Stimulated activated CD8-positive, alpha-beta memory T cell treated with anti-CD3 and anti-CD28 coated beads, Interleukin-15, amount 100 ng/mL, for 1 hour (primary cell): ENCODE data around the gene SDHD.
"Not testable (repeated sequence)": the region's sequence is repeated elsewhere in the genome, so short reads cannot be mapped to it uniquely, and the experiment has no call there.

Experiments
- DNase-seq: peaks from one replicate; pipeline ENCODE4 v3.0.0-alpha.2; 2020; ENCODE audit warnings: low read depth

SDHD gene

DNA sequence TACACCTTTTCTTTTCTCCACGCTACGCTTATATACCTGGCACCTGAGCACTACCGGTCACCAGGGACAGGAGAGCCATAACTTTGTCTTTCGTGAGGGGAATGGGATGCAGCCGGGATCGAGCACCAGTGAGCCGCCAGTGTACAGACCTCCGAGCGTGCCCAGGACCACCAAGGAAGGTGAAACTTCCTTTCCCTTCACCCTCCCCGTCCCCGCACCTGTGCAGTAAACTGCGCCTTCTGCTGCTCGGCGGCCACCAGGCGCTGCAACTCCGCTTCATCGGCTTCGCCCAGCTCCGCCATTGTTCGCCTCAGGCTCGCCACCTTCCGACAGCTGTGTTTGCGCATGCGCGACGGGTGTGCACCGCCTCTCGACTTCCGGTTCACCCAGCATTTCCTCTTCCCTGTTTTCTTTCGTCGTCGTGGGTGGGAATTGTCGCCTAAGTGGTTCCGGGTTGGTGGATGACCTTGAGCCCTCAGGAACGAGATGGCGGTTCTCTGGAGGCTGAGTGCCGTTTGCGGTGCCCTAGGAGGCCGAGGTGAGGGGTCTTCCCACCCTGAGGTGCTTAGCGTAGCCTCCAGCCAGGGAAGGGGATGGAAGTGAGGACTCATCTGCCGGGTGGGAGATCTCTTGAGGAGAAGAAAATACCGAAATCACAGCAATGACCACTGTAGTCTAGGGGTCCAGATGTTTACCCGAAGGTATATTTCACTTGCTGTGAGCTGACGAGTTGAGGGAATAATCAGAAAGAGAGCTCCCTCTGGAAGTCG, at the start of gene SDHD, which contains the start of gene TIMM8B:
Gene SDHD, plus strand, starts transcription at position 452 of the 770 bp plus-strand sequence. Its CDS starts 35 bp downstream, at position 487.
Gene TIMM8B, minus strand, starts transcription at position 335 of the 770 bp plus-strand sequence. Its CDS starts 33 bp downstream, at position 302.
- DNase-seq: peak; percentile 90

DNA sequence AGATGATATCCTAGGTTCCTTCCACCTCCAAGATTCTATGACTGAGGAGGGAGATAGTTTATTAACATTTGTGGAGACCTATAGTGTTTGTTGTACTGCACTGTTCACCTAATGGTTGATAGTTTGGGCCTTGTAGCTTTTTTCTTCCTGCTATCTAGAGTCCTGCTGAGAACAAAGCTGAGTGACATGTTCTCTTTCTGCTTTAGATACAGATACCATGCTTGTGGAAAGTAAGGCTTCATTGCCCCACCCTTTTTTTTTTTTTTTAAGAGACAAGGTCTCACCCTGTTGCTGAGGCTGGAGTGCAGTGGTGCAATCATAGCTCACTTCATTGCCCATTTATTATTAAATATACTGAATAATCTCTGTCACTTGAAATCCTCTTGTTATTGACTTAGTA, 49.1 kb upstream of the SDHD start:
- DNase-seq: no peak

- no peak for DNase-seq
These were observed 44.3 kb upstream of the SDHD start for GRCh38 chr11:112042161-112042960.

DNA sequence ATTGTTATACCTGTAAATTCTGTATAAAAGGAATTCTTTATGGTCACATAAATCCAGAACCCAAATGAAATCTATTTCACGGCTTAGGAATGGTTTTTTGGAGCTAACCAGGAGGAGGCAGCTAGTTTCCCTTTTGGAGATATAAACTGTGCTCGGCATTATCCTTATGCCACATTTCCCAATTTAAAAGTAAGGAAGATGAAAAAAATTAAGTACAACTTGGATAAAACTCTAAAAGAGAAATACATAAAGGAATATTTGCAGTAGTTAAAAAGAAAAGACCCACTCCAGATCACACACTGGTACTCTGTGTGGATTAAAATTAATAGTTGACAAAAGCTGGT, 43.7 kb upstream of the SDHD start:
- no peak for DNase-seq

GRCh38 chr11:112044961-112045360, 41.7 kb upstream of the SDHD start:
- DNase-seq: no peak

DNA sequence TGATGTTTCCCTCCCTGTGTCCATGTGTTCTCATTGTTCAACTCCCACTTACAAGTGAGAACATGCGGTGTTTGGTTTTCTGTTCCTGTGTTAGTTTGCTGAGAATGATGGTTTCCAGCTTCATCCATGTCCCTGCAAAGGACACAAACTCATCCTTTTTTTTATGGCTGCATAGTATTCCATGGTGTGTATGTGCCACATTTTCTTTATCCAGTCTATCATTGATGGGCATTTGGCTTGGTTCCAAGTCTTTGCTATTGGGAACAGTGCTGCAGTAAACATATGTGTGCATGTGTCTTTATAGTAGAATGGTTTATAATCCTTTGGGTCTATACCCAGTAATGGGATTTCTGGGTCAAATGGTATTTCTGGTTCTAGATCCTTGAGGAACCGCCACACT, 40.0 kb upstream of the SDHD start:
- not testable (repeated sequence) for DNase-seq

DNA sequence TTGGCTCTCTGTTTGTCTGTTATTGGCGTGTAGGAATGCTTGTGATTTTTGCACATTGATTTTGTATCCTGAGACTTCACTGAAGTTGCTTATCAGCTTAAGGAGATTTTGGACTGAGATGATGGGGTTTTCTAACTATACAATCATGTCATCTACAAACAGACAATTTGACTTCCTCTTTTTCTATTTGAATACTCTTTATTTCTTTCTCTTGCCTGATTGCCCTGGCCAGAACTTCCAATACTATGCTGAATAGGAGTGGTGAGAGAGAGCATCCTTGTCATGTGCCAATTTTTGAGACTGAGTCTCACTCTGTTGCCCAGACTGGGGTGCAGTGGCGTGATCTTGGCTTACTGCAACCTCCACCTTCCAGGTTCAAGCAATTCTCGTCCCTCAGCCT, 38.4 kb upstream of the SDHD start:
- DNase-seq: not testable (repeated sequence)

DNA sequence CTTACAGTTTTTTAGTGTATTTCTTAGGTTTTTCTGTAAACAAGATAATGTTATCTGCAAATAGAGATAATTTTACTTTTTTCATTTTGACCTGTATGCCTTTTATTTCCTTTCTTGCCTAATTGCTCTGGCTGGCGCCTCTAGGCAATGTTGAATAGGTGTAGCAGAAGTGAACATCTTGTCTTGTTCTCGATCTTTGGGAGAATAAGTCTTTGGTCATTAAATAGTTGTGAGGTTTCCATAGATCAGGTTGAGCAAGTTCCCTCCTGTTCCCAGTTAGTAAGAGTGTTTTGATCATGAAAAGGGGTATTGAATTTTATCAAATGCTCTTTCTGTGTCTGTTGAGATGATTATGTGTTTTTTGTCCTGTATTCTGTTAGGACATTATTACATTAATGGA, 36.9 kb upstream of the SDHD start:
- DNase-seq: no peak

GRCh38 chr11:112050721-112051120, 36.0 kb upstream of the SDHD start:
- DNase-seq: no peak

- DNase-seq: no peak
These were observed 34.9 kb upstream of the SDHD start for GRCh38 chr11:112051768-112052167.

- DNase-seq: no peak
These were observed 29.5 kb upstream of the SDHD start for GRCh38 chr11:112057170-112057569.

DNA sequence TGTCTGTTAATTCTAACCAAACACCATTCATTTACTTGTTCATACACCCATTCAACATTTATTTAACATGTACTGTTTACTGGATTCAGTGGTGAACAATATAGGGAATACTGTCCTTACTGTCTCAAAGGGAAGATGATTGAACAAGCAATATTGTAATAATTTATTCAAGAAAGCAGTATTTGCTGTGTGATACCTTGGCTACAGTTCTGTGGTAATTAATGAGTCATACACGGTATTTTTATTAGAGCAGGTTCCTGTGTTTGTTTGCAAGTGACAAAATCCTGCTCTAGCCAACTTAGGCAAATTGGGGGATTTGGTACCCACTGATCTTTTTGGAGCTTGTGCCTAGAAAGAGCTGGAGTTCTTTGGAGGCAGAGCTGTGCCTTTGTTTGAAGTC, 28.6 kb upstream of the SDHD start:
- no peak for DNase-seq

DNA sequence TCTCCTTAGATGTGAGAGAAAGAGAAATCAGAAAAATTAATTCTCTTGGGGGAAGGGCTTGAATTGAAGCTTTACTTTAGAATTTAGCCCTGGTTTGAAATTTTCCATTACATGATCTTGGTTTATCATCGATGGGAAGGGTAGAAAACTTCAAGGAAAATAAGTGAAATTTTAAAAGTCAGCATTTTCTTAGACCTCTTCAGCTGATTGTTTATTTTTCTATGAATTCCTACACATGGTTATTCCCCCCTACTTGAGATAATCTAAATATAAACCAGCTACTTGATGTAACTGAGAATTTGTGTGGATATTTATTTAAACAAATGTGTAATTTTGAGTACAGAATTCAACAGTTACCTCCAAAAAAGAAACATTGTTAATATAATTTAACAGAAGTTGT, 23.8 kb upstream of the SDHD start:
- no peak for DNase-seq

DNA sequence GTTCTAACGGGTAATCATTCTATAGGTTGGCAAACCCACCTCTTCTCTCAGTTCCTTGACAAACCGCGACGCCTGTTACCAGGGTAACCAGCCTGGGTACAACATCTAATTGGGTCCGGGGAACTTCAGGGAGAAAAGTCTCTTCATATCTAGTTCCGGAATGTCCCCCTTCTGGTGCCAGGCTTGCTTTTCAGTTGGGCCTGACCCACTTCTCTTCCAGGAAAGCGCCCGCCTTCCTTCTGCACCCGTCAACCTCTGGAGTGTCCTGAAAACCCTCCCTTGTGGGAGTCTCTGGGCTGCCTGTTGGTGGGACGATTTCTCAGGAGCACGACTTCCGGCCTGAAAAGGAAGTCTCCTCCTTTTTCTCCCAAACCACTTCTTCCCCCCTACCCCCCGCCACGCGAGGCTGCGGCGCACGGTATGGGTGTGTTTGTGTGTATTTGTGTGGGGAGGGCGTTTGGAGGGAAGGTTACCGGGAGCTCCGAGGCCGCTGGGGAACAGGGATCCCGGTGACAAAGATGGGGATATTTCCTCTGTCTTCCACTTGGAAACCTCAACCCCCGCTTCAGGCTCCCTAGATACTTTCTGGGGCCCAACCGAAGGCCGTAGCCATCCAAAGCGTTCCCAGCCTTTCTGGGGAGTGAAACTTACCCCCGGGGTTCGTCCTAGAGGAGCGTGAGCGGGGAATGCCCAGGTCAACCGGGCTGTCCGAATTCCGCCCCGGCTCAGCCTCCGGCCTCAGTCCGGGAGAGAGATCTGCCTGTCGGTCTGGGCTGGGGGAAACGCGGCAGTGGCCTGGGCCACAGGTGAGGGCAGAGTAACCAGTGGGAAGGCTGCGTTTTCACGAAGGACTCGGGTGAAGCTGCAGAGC, 12.5 kb upstream of the SDHD start, which contains the start of the genes NKAPD1 and PIH1D2:
Gene NKAPD1, plus strand, starts transcription at position 359 of the 871 bp plus-strand sequence. CDS start 1,276 bp downstream, outside the sequence.
Gene PIH1D2, minus strand, starts transcription at position 77 of the 871 bp plus-strand sequence. CDS start 843 bp downstream, outside the sequence.
- DNase-seq: peak; percentile 70

GRCh38 chr11:112082729-112083128, 3.9 kb upstream of the SDHD start:
- no peak for DNase-seq

- DNase-seq: no peak
These were observed 751 bp upstream of the SDHD start for GRCh38 chr11:112085822-112086421.

GRCh38 chr11:112087212-112087611, 539 bp downstream of the SDHD start:
- DNase-seq: no peak

DNA sequence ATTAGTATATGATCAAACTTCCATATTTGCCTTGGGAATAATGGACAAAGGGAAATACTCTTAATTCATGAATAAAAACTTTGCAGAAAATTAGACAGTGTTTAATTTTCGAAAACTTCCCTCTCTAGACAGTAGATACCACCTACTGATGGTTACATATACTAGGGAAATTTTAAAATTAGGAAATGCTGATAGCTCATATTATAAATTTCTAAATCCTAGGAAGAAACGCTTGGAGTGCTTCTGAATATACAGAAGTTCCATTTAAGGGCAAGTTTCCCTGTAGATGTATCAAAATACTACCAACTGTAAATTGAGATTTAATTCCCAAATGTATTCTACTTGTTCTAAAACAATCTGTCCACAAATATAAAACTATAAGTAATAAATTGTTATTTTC, 8.6 kb downstream of the SDHD start:
- DNase-seq: not testable (repeated sequence)

- DNase-seq: no peak
These were observed 9.5 kb downstream of the SDHD start for GRCh38 chr11:112096194-112096593.

DNA sequence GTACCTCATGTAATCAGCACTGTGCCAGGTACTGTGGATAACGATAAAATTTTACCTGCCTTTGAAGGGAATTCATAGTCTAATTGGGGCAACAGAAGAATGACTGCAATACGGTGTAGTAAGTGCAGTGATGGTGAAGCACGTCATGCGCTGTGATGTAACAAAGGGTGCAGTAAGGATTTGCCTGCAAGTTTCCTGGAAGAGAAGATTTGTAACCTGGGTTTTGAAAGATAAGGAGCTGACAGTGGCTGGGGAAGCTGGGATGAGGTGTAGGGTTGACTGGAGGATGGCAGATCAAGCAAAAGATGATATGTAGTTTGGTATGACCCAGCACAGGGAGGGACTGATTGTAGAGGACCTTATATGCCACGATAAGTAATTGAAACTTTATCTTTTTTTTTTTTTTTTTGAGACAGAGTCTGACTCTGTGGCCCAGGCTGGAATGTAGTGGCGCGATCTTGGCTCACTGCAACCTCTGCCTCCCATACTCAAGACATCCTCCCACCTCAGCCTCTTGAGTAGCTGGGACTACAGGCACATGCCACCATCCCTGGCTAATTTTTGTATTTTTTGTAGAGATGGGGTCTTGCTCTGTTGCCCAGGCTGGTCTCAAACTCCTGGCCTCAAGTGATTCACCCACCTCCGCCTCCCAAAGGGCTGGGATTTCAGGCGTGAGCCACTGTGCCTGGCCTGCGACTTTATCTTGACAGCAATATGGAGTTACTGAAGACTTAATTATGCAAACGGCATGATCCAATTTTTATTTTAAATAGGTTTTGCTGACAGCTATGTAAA, 11.3 kb downstream of the SDHD start:
- no peak for DNase-seq

GRCh38 chr11:112100462-112100861, 13.8 kb downstream of the SDHD start:
- no peak for DNase-seq
